Activated T-helper 1 cell treated with anti-CD3 and anti-CD28 coated beads, Interleukin-2, amount 50 U/mL, for 16 hours (primary cell): Measurements from ENCODE around the gene COBL.

Experiments used
- DNase-seq, 2 donors: peaks; one replicate each; pipeline ENCODE4 v3.0.0-alpha.2; 2020; ENCODE audit warnings: low read depth in 1 of 2, low spot score in 1 of 2

COBL gene

DNA sequence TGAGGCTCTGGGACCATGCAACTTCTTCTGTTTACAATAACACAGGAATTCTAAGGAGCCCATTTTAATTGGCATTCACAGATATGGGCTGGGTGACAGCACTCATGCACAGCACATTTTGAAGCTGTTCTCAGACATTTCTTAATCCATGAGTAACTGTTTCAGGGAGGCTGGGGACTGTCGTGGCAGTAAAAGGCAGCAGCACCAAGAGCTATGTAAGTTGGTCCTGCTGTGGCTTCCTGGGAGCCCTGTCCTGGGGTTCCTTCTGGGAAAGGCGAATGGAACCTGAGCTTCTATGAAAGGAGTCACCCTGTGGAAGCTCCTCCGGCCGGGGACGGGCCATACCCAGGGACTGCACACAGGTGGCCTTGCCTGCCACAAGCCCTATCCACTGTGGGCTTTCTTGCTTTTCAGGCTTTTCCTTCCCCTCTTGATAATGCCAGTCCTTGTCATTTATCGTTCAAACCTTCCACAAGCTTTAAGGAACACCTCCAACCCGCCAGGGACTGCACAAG is 40.5 kb downstream of the COBL start:
- no peak for DNase-seq

DNA sequence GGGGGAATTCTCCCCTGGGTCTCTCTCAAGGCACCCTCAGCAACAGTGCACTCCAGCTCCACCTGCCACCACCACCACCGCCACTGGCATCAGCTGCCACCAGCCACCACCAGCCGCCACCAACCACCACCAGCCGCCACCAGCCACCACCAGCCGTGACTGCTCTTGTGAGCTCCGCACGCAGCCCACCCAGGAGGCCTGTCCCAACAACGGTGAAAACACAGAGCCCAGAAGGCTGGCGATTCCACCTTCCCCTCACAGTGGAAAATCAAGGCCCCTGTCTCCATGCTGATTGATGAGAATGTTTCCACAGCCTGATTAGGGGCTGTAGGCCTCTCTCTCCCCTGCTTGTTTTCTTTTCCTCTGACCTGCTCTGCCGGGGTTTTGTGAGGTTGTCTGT is 41.1 kb downstream of the COBL start:
- no peak for DNase-seq

DNA sequence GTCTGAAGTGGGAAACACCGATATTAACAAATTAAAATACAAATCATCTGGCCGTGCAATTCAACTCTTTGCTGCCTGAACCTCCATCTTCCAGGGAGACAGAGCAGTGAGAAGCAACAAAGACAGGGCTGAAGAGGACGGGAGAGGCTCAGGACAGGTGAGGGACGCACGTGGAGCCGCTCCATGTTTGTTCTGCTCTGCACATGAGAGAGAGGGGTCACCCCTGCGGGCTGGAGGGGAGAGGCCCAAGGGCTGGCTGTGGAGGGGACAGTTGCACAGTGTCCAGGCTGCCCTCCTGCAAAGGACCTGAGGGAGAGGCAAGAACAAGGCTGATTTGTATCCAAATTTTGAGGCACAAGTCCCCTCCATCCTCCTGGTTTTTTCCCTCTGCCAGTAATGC is 41.7 kb downstream of the COBL start:
- no peak for DNase-seq

DNA sequence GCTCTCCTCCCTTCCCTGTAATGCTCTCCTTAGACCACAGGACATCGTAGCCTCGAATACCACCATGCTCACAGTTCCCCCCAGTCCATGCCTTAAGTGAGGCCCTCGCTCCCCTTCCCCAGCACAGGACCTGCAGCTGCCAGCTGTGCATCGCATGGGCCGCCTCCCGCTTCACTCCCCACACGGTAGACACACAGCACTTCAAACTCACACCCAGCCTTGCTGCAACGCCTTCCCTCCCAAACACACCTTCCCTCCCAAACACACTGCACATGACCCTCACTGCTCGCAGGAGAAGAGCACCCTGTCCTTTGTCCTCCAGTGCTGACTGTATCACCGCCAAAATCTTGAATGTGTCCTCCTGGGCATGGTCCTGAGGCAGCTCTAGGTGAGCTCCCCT is 42.6 kb downstream of the COBL start:
- DNase-seq, result no peak

DNA sequence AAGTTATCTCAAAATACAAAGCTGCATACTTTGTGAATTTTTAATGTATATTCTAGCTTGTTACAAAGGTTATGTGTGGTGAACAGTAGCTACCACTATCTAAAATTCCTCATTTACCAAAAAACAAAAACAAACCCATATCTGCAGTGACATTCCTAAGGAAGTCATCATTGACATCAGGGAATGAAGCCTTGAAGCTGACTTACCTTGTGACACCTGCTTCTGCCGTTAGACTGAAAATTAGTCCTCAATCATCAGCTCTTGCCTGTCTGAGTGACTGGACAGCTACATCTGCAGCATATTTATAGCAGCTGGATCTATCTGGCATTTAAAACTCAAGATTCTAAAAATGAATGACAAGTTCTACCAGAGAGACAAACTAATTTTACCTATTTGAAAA is 43.2 kb downstream of the COBL start:
- no peak for DNase-seq

DNA sequence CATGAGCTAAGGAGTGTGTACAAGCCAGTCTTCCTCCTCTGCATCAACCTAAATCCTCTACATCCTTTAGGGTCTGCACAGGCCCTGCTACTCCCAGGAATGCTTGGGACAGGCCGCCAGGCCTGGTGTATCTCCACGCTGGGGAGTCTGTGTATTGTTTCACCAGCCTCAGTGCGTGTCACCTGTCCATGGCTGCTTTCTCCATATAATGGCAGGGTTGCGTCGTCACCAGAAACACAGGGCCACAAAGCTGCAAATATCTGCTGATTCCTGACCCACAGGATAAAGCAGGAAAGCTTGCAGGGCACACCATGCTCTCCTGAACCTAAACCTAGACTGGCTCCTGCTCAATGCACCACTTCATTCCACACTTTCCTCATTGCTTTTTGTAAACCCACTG is 45.6 kb downstream of the COBL start:
- no peak for DNase-seq

DNA sequence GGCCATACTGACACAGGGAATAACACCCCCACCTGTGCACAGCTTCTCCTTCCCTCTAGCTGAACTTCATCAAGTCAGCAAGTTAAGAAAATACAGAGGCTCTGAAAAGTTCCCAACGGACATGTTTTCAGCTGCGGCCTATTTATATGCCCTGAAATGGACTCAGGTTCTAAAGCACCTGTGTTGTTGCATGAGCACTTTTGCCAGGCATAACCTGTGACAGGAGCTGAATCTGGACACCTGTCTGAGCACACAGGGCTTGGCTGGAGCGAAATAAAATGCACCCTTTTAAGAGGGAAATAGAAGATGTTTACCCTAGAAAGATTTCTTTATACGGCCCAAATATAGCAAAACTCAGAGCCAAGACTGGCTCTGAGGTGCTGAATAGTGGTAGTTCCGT is 46.7 kb downstream of the COBL start:
- no peak for DNase-seq

DNA sequence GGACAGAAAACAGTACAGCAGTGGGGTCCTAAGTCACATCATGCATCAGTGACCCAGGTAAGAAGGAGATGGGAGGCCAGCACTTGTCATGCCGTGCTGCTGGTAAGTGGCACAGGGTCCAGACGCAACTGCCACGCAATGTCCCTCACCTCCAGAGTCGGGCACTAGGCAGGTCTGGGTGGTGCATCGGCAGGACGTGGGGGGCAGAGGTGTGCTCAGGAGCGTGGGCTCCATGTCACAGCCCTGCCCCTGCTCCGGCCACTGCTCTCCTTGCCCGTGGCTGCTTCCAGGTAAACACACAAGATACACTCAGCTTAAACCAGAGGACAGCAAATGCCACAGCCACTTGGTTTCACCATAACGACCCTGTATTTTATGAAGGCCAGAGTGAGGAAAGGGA is 47.3 kb downstream of the COBL start:
- no peak for DNase-seq

DNA sequence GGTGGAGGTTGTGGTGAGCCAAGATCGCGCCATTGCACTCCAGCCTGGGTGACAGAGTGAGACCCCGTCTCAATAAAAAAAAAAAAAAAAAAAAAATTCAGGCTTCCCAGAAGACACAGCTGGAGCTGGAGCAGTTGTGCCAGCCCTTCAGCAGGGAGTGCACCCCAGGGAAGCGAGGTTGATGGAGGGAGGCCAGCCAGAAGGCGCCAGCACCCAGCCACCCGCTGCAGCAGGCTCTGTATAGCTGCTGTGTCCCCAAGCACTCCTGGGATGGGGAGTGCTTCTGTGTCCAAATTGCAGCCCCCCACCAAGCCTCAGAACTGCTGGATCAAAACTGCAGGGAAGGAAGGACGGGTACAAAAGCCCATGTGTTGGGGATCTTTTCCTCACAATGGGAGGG is 47.8 kb downstream of the COBL start:
- DNase-seq, result no peak

DNA sequence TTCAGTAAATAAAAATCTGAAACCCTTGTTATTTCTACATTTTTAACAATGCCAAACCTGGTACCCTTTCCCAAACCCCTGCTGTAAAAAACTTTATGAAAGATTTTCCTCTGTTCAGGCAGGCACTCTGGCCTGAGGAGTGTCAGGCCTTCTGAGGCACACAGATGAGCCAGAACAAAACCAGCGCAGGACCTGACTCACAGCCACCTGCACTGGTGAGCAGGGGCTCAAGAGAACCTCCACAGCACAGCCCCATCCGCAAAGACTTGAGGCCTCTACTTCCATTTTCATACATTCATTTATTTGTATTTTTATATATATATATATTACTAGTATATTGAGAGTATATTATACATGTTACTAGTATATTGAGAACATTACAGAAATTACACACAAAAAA is 49.4 kb downstream of the COBL start:
- no peak for DNase-seq

DNA sequence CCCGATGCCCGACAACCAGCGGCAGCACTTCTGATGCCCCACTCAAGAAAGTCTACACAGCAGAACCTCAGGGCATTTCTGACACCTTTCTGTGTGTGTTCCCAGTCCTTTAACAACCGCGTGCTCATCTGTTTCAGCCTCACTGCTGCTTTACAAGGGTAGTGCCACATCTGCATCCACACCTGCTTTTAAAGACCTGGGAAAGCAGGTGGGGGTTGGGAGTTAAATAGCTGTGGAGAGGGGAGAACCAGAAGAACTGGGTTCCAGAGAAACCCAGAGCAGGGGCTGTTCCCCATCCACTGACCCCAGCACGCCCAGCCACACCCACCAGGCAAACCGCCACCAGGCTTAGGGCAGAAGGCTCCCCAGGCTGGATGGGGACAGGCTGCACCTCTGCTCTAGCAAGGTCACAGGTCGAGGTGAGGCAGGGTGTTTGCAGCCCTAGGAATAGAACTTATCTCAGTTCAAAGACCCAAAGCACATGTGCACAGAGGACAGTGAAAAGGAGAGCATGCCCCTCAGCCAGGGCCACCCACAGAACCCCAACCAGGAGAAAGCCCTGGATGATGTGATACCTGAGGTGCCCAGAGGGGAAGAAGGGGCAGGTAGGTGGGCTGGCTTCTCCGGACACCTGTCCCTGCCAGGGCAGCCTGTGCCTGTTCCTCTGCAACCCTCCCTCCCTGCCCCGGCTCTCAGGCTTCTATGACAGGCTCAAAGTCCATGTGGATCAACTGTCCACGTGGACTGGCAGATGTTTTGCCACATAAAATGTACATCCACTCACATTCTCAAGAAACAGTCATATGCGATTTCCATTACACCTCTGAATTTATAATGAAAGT is 51.3 kb downstream of the COBL start:
- no peak for DNase-seq

DNA sequence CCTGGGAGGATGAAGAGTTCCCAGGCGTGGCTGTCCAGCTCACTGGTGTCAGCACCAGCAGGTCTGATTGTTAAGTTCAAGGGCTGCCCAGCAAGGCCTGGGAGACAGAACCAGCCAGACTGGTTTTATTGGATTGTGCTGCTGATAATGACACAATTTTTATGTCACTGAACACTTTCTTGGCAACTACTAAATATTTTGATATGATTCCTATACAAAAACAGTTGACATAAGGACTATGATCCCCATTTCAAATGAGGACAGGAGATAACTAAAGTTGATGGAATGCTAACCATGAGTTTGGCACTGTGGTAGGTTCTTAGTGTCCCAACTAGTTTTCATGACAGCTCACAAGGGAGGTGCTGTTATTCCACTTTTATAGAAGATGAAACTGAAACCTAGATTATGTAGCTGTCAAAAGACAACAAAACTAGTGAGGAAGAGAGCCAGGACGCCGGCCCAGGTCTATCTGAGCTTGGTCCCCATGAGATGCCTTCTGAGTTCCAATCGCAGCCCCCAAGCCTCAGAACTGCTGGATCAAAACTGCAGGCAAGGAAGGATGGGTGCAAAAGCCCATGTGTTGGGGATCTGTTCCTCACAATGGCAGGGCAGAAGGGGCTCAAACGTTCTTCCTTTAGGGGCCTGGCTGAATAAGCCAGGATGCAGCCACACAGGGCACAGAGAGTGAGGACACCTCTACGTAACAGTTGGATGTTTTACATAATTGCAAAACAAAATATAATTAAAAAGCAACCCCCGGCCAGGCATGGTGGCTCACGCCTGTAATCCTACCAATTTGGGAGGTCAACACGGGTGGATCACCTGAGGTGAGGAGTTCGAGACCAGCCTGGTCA is 52.8 kb downstream of the COBL start:
- DNase-seq, result no peak

DNA sequence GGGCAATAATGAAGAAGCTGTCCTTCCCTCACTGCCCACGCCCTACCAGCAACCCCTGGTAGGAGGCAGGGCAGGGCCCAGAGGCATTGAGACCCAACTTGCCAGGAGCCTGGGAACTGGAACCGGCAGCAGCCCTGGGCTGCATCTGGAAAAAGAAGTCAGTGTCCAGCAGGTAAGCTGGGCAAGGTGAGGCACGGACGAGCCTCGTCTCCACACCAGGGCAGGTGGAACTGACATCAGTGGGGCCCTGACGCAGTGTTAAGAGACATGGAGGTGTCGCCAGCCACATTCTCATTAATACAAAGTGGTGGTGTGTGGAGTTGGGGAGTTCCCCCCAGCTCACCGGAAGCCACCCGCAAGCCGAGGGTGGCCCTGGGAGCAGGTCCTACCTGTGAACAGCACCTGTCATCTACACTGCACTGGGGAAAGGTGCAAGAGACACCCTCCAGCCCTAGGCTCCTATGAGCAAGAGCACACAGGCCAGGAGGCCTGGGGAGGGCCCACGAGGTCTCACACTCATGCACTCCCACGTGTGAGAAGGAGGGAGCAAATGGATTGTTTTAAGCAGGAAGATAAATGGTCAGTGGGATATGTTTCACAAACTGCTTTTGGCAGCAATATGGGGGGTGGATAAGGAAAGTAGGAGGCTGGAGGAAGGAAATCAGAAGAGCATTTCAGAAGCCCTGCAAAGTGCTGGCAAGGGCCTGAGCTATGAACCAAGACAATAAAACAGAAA is 53.6 kb downstream of the COBL start:
- DNase-seq, result no peak

DNA sequence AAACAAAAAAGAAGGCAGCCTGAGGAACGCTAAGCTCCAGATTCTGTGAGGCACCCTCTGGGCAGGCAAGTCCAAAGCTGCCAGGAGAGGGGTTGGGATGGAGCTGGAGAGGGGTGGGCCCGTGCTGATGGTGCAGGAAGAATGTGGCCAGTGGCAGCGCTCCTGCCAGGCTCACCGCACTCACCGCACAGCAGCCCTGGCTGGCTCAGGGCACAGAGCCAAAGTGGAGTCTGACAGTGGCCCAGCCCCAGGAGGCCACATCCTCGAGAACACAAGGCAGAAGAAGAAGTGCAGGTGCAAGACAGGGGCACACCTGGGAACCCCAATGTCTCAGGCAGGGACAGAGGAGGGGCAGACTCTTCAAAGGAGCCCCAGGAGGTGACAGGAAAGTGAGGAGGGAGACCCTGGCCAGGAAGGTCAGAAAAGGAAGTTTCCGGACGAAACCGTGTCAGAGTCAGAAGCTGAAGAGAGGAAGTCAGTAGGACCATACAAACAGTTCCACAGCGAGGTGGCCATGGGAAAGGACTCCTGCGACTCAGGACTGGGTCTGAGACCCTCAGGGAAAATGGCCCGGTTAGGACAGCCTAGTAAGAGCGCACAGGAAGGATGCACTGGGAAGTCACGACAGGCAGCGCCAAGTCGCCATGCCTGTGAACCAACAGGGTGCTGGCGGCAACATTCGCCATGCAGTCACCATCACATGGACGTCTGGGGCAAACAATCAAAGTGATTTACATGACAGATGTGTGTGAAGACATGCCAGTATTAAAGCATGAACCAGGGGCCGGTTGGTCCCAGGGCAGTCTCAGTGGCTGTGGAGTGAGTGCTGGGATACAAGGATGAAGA is 54.4 kb downstream of the COBL start:
- DNase-seq, result no peak

DNA sequence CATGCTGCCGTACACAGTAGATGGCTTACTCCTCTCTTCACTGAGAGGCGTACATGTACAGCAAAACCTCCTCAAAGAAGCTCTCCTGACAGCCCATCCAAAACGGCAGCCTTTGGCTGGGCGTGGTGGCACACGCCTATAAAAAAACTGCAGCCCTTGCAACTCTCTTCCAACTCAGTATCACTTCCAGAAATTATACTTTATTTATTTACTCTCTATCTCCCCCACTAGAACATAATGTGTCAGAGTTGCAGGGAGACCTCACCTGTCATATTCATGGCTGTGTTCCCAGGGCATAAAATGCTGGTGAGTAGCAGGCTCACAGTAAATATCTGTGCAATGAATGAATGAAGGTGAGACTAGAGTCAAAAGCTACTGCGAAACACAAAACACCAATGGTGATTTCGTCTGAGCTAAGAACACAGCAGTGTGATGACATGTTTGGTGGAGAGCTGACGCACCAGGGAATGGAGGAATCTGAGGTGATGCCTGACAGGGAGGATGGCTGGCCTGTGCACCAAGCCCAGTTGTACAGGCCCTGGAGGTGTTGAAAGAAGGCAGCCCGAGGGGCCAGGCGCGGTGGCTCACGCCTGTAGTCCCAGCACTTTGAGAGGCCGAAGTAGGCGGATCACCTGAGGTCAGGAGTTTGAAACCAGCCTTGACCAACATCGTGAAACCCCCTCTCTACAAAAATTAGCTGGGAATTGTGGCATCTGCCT is 55.3 kb downstream of the COBL start:
- DNase-seq, result no peak

DNA sequence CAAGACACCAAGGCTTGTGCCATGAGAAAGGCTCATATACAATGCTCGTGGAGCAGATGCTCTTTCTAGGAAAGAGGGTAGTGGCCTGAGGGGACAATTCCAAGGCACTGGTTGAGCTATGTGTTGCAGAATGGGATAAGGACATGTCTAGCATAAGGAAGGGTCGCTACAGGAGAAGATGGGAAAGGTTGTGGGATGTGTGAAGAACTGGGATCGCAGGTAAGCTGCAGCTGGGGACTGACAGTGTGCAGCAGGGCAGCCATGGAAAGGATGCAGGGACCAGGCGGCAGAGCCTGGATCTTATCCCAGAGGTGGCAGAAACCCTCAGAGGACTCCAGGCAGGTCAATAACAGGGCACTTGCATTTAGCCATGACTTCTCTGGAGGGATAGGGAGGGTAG is 56.1 kb downstream of the COBL start:
- no peak for DNase-seq

DNA sequence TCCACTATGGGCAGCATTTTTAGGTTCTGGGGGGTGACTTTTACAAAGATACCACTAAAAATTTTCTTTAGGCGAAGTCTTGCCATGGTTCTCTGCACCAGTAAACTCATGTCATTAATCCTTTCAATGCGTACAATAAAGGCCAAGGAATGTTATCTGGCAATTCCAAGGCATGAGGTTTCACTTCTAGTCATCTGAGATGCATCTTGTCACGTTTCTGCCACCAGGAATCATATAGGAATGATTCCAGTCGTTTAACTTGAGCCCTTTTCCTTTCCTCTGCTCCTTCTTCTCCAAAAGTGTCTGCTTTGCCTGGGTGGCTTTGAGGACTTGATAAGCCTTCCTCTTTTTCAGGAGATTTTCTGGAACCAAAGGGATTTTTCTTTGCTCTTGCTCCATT is 56.8 kb downstream of the COBL start:
- DNase-seq, result no peak

DNA sequence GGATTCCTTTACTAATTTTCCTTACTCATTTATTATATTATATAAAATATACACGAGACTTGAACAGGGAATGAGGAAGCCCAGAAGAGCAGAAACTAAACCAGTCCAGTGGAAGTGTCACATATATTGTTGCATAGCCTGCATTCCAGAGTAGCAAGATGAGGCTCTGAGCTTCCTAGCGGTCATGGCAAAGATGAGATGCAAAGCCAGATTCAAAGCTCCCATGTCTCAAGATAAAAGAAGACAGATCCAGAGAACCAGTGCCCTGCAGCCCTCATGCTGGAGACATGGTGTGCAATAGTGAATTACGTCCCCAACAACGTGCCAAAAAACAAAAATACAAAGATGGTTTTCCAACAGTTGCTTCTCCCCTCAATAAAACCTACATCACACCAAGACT is 59.7 kb downstream of the COBL start:
- DNase-seq, result no peak

DNA sequence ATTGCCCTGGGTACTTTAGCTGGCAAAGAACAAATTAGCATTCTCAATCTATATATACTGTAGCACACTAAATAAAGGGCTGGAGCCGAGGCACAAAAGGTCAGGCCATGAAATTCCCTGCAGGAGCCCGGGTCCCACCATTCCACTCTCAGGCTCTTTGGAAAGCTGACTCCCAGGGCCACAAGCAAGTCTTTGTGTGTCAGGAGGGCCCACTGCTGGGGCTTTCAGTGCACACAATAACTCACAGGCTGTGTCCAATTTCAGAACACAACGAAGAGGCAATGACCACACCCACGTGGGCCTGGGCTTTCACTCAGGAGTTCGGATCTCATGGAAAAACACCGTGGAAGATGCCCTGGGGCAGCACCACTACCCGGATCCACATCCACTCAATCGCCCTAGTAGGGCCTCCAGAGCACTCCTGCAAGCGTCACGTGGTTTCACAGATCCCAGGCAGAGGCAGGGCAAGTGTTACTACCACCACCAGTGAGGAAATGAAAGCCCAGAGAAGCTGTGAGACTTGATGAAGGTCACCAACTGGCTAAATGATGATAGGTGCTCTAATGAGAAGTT is 60.3 kb downstream of the COBL start:
- no peak for DNase-seq
